Islet of Langerhans (tissue), 1 donor: ENCODE measurements around the gene KXD1.
"Not testable (repeated sequence)": the region's sequence is repeated elsewhere in the genome, so short reads cannot be mapped to it uniquely, and the experiment has no call there.

Experiments used
- FAIRE-seq: peaks from one replicate; lab custom pipeline; 2011; peaks lifted over from hg19 to GRCh38; lab: Jason Lieb, UNC

Gene KXD1

GRCh38 chr19:18536475-18536874, 21.2 kb upstream of the KXD1 start:
- FAIRE-seq, result no peak

GRCh38 chr19:18537431-18537830, 20.2 kb upstream of the KXD1 start:
- no peak for FAIRE-seq

GRCh38 chr19:18538115-18538514, 19.6 kb upstream of the KXD1 start:
- FAIRE-seq, result no peak

- FAIRE-seq, result no peak
Observed at GRCh38 chr19:18539372-18539771, 18.3 kb upstream of the KXD1 start.

GRCh38 chr19:18540200-18540599, 17.5 kb upstream of the KXD1 start:
- FAIRE-seq, result not testable (repeated sequence)

GRCh38 chr19:18541258-18541991, 16.2 kb upstream of the KXD1 start:
- no peak for FAIRE-seq

GRCh38 chr19:18541992-18542940, 15.4 kb upstream of the KXD1 start:
- no peak for FAIRE-seq

GRCh38 chr19:18542941-18543813, 14.5 kb upstream of the KXD1 start, which contains the start of gene FKBP8:
Gene FKBP8 (minus strand): TSS chr19:18543573. CDS start chr19:18541970, 1,603 bp downstream.
- FAIRE-seq, result no peak

GRCh38 chr19:18543814-18544475, 13.7 kb upstream of the KXD1 start:
- FAIRE-seq, result no peak

GRCh38 chr19:18551631-18552030, 6.0 kb upstream of the KXD1 start:
- FAIRE-seq, result no peak

GRCh38 chr19:18558202-18558555, 509 bp downstream of the KXD1 start:
- FAIRE-seq, result no peak

- no peak for FAIRE-seq
Observed at GRCh38 chr19:18558604-18559003, 934 bp downstream of the KXD1 start.

GRCh38 chr19:18559685-18560084, 2.0 kb downstream of the KXD1 start:
- FAIRE-seq, result no peak

- FAIRE-seq, result no peak
Observed at GRCh38 chr19:18562086-18562485, 4.4 kb downstream of the KXD1 start.

- no peak for FAIRE-seq
Observed at GRCh38 chr19:18566953-18567352, 9.3 kb downstream of the KXD1 start.

GRCh38 chr19:18568367-18568766, 10.7 kb downstream of the KXD1 start:
- FAIRE-seq, result no peak

- FAIRE-seq, result no peak
Observed at GRCh38 chr19:18571564-18572344, 14.1 kb downstream of the KXD1 start, which contains the start of gene UBA52. Gene UBA52 (plus strand): TSS chr19:18571857. CDS start chr19:18573301, 1,444 bp downstream.

GRCh38 chr19:18574691-18575291, 17.1 kb downstream of the KXD1 start:
- no peak for FAIRE-seq

GRCh38 chr19:18576383-18576782, 18.7 kb downstream of the KXD1 start:
- FAIRE-seq, result no peak

- no peak for FAIRE-seq
Observed at GRCh38 chr19:18577365-18577914, 19.8 kb downstream of the KXD1 start.
